ENCODE results near the gene ACSBG1.

Gene ACSBG1

GRCh38 chr15:78216276-78217104, 17.9 kb downstream of the ACSBG1 start:
- no peak for DNase-seq

- no peak for DNase-seq
Measured at GRCh38 chr15:78213956-78214355, 20.4 kb downstream of the ACSBG1 start.

GRCh38 chr15:78213425-78213750, 21.0 kb downstream of the ACSBG1 start:
- no peak for DNase-seq

GRCh38 chr15:78212546-78213424, 21.6 kb downstream of the ACSBG1 start:
- no peak for DNase-seq

GRCh38 chr15:78212008-78212407, 22.4 kb downstream of the ACSBG1 start:
- no peak for DNase-seq

- no peak for DNase-seq
Measured at GRCh38 chr15:78211189-78211921, 23.0 kb downstream of the ACSBG1 start.

GRCh38 chr15:78210349-78210717, 24.0 kb downstream of the ACSBG1 start:
- no peak for DNase-seq

- DNase-seq = no peak
Measured at GRCh38 chr15:78209646-78210348, 24.6 kb downstream of the ACSBG1 start.

- DNase-seq = no peak
Measured at GRCh38 chr15:78208887-78209645, 25.3 kb downstream of the ACSBG1 start.

- DNase-seq = no peak
Measured at GRCh38 chr15:78208341-78208844, 26.0 kb downstream of the ACSBG1 start.

- no peak for DNase-seq
Measured at GRCh38 chr15:78207641-78208340, 26.6 kb downstream of the ACSBG1 start.

- DNase-seq = no peak
Measured at GRCh38 chr15:78207110-78207458, 27.3 kb downstream of the ACSBG1 start.

GRCh38 chr15:78206326-78207109, 27.8 kb downstream of the ACSBG1 start:
- no peak for DNase-seq

- no peak for DNase-seq
Measured at GRCh38 chr15:78205856-78206255, 28.5 kb downstream of the ACSBG1 start.

GRCh38 chr15:78205337-78205736, 29.0 kb downstream of the ACSBG1 start:
- no peak for DNase-seq

- DNase-seq = no peak
Measured at GRCh38 chr15:78204351-78205309, 29.7 kb downstream of the ACSBG1 start.

GRCh38 chr15:78203346-78204225, 30.8 kb downstream of the ACSBG1 start:
- no peak for DNase-seq

Data from effector CD4-positive, alpha-beta T cell (primary cell).